Measurements from ENCODE around the gene ABCC4.

ABCC4 gene

DNA sequence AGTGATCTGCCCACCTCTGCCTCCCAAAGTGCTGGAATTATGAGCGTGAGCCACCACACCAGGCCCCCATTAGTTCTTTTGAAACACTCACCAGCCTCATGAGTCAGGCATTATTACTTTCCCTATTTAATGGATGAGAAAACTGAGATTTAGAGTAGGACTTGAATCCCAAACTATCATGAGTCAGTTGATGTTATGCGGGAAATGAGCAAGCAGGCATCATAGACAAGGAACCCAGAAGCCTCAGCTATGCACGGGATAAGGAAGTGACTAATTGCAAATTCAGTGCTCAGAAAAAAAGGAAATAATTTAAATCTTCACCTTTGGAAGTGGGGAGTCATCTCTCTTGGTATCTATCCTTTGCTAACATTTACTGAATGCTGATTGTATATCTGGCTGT lies 217.5 kb downstream of the ABCC4 start:
- Mint-ChIP-seq H3K27ac (no peak overlapping the region), H3K4me3 (no peak overlapping the region), H3K36me3 (peaks cover 4 to 8% of the 10 kb centered on the region in 2 donors), H3K4me1 (no peaks in the 10 kb centered on the region), H3K9me3 (no peaks in the 10 kb centered on the region), H3K27me3 (no peaks in the 10 kb centered on the region)
- ATAC-seq (replicated peaks) (no peak), DNase-seq (no peak)

DNA sequence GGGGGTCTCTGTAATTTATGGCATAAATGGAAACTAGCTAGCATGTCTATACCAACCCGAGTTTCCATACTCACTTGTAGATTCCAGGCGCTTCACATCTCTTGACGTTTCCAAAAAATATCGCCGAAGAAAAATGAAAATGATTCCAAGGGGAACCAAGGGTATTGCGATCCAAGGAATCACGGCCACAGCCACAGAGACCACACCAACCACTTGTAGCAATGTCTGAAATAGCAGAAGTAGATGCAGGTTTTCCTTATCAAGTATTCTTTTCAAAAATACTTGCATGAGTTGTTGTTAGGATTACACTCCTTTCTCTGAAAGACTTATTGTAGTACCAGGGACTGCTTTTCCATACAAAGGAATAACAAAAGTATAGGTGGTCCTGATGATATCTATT lies 218.2 kb downstream of the ABCC4 start:
- Mint-ChIP-seq H3K27ac (no peak overlapping the region), H3K9me3 (no peaks in the 10 kb centered on the region), H3K4me1 (no peaks in the 10 kb centered on the region), H3K36me3 (peaks cover 4 to 8% of the 10 kb centered on the region in 2 donors), H3K4me3 (no peak overlapping the region), H3K27me3 (no peaks in the 10 kb centered on the region)
- ATAC-seq (replicated peaks) (no peak), DNase-seq (no peak)

DNA sequence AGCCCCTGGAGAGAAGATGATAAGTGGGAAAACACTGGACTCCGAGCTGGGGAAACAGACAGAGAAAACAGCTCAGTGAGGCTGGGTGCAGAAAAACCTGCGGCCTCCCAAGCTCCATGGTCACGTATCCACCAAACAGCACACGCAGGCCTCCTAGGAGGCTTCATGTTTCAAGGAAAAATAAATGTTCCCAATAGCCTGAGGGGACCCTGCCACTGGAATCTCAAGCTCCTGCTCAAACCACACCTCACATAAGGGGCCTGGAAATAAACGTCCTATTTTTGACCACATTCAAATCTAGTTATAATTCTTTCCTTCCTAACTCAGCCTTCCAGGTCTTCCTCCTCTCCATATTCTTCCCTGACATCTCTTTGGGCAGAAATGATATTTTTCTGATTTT lies 225.7 kb downstream of the ABCC4 start:
- DNase-seq (no peak), ATAC-seq (replicated peaks) (no peak)
- Mint-ChIP-seq H3K4me3 (no peak overlapping the region), H3K9me3 (peaks cover 0 to 4% of the 10 kb centered on the region in 2 donors), H3K4me1 (no peaks in the 10 kb centered on the region), H3K36me3 (peaks cover 22 to 39% of the 10 kb centered on the region in 2 donors), H3K27me3 (no peaks in the 10 kb centered on the region), H3K27ac (no peak overlapping the region)

DNA sequence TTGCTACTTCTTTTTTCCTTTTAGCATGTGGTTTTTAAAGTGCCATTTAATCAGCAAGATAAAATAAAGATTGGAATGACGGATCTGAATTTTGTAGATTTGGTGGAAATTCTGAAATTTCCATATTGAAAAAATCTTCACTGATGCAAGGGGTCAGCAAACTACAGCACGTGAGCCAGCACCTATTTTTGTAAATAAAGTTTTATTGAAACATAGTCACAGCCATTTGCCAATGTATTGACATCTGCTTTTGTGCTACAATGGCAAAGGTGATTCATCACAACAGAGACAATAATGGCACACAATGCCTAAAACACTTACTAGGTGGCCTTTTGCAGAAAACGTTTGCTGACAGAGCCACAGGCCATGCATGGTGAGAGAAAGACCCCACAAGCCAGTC lies 226.4 kb downstream of the ABCC4 start:
- no peak overlapping the region for H3K27ac Mint-ChIP-seq
- H3K4me3 Mint-ChIP-seq = no peak overlapping the region
- ATAC-seq (replicated peaks) (no peak), DNase-seq (no peak)
- H3K4me1 Mint-ChIP-seq = no peaks in the 10 kb centered on the region
- H3K27me3 Mint-ChIP-seq = no peaks in the 10 kb centered on the region
- H3K36me3 Mint-ChIP-seq = peaks cover 25 to 45% of the 10 kb centered on the region in 2 donors
- peaks cover 0 to 5% of the 10 kb centered on the region in 2 donors for H3K9me3 Mint-ChIP-seq

DNA sequence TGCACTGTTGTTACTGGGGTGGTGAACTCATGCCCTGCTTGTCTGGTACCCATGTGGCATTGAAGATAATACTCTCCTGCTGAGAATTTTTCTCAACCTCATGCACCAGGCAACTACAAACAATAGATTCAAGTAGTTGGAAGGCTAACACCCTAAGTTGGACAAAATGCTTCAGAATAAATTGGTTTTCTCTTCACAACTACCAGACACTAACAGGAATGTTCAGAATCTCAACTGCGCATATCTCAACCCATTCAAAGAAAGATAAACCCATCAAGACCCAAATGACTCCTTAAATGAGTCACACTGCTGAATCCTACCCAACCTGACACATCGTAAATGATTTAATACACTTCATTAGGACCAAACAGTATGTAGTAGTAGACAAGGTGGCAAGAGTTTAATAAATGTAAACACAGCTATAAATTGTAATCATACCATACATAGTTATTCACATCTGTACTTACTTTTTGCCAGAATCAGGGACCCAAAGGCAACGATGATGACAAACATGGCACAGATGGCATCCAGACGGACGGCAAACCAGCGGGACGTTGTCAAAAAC lies 227.4 kb downstream of the ABCC4 start:
- peaks cover 33 to 52% of the 10 kb centered on the region in 2 donors for H3K36me3 Mint-ChIP-seq
- no peaks in the 10 kb centered on the region for H3K4me1 Mint-ChIP-seq
- H3K27me3 Mint-ChIP-seq = no peaks in the 10 kb centered on the region
- no peak for ATAC-seq (replicated peaks)
- no peak overlapping the region for H3K4me3 Mint-ChIP-seq
- peaks cover 0 to 5% of the 10 kb centered on the region in 2 donors for H3K9me3 Mint-ChIP-seq
- DNase-seq = no peak
- no peak overlapping the region for H3K27ac Mint-ChIP-seq

DNA sequence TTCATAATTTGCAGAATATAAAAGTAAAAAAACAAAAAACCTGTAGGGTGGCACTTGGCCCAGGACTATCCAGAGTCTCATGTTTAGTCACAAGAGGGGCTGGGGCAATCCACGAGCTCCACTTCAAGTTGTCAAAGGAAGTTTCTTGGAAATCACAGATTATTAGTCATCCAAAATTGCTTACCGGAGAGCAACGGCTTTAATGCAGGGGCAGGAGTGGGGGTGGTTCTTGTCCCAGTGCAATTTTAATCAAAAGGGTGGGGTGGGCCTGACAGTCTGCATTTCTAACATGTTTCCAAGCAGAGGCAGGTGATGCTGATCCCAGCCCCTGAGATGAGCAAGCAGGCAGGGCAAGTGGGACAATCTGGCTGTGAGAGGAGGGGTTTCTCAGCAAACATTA lies 233.9 kb downstream of the ABCC4 start:
- no peaks in the 10 kb centered on the region for H3K27me3 Mint-ChIP-seq
- peaks cover 19 to 44% of the 10 kb centered on the region in 2 donors for H3K36me3 Mint-ChIP-seq
- no peak overlapping the region for H3K27ac Mint-ChIP-seq
- DNase-seq = no peak
- H3K9me3 Mint-ChIP-seq = peaks cover 0 to 5% of the 10 kb centered on the region in 2 donors
- H3K4me3 Mint-ChIP-seq = no peak overlapping the region
- no peaks in the 10 kb centered on the region for H3K4me1 Mint-ChIP-seq
- no peak for ATAC-seq (replicated peaks)

DNA sequence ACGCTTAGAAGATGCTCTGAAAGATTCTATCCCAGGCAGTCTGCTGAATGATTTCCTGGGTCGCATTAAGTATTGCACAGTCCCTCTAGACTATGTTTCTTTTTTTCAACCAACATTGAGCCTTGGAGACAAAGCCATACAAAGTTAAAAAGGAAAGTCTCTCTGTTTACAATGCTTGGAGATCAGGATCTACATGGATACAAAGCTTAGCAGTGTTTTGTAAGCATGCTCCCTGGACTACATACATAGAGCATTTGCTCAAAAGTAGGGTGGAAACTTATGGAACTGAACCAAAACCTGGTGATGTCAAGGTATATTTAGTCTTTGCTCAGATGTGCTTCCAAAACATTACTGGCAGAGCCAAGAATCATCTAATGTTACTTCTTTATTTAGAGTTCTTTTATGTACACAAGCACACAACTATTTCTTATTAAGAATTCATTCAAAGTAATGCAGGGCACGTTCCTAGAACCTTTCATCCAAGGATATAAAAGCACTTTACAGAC lies 241.2 kb downstream of the ABCC4 start:
- DNase-seq = no peak
- no peak overlapping the region for H3K4me3 Mint-ChIP-seq
- H3K27me3 Mint-ChIP-seq = no peaks in the 10 kb centered on the region
- no peak overlapping the region for H3K27ac Mint-ChIP-seq
- no peaks in the 10 kb centered on the region for H3K4me1 Mint-ChIP-seq
- no peak for ATAC-seq (replicated peaks)
- H3K36me3 Mint-ChIP-seq = peaks cover 5 to 19% of the 10 kb centered on the region in 2 donors
- no peaks in the 10 kb centered on the region for H3K9me3 Mint-ChIP-seq

DNA sequence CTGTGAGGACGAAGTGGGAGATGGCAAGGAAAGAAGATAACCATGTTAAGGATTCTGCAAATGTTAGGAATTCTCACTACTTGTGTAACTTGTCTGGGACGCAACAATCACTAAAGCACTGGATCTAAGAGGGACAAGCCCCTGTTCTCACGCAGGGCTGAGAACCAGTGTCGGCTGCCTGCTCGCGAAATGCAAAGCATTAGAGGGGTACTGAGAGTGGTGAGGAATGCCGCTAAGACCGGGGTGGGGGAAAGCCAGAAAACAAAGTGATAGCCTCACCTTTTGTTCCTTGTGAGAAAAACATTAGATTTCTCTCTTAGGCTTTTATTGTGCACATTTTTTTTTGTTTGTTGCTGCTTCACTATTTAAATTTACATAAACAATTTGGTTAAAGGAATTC lies 241.9 kb downstream of the ABCC4 start:
- Mint-ChIP-seq H3K36me3 (peaks cover 5 to 19% of the 10 kb centered on the region in 2 donors), H3K27ac (no peak overlapping the region), H3K4me1 (no peaks in the 10 kb centered on the region), H3K9me3 (no peaks in the 10 kb centered on the region), H3K27me3 (no peaks in the 10 kb centered on the region), H3K4me3 (no peak overlapping the region)
- DNase-seq = no peak
- ATAC-seq (replicated peaks) = no peak

DNA sequence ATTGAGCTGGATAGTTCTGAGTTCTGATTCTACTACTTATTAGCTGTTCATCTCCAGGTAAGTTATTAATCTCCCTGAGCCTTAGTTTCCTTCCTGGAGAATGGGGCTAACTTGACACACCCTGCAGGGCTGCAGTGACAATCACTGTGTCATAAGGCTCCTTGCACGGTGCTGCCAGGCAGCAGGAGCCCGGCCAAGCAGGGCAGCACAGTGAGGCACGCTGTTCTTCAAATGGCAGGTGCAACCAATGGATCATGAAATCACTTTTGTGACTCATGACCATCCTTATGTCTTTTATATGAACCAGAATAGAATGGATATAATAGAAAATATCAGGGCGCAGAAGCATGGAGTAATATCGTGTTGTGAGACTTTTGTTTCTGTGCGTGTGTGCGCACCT lies 242.6 kb downstream of the ABCC4 start:
- Mint-ChIP-seq H3K4me1 (no peaks in the 10 kb centered on the region), H3K27me3 (no peaks in the 10 kb centered on the region), H3K4me3 (no peak overlapping the region), H3K9me3 (no peaks in the 10 kb centered on the region), H3K27ac (no peak overlapping the region), H3K36me3 (peaks cover 5 to 19% of the 10 kb centered on the region in 2 donors)
- ATAC-seq (replicated peaks) (no peak), DNase-seq (no peak)

DNA sequence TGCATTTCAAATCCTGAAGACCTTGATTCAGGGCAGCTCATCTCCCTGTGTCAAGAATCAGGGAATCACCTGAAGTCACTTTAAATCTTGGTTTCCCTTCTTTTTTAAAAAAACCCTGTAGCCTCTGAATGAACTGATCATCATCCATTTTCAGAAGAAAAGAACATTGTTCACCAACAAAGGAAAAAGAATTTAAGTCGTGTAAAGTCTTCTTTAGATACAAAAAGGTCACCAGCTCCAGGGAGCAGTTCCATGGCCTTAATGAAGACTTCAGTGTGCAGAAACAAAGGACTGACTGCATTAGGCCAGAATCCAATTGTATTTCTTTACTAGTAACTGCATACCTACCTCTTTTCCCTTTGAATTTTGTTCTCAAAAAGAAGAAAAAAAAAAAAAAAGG lies 245.0 kb downstream of the ABCC4 start:
- Mint-ChIP-seq H3K36me3 (peaks cover 0 to 5% of the 10 kb centered on the region in 2 donors), H3K4me3 (no peak overlapping the region), H3K27ac (no peak overlapping the region), H3K4me1 (no peaks in the 10 kb centered on the region), H3K27me3 (no peaks in the 10 kb centered on the region), H3K9me3 (no peaks in the 10 kb centered on the region)
- ATAC-seq (replicated peaks) (no peak), DNase-seq (no peak)

DNA sequence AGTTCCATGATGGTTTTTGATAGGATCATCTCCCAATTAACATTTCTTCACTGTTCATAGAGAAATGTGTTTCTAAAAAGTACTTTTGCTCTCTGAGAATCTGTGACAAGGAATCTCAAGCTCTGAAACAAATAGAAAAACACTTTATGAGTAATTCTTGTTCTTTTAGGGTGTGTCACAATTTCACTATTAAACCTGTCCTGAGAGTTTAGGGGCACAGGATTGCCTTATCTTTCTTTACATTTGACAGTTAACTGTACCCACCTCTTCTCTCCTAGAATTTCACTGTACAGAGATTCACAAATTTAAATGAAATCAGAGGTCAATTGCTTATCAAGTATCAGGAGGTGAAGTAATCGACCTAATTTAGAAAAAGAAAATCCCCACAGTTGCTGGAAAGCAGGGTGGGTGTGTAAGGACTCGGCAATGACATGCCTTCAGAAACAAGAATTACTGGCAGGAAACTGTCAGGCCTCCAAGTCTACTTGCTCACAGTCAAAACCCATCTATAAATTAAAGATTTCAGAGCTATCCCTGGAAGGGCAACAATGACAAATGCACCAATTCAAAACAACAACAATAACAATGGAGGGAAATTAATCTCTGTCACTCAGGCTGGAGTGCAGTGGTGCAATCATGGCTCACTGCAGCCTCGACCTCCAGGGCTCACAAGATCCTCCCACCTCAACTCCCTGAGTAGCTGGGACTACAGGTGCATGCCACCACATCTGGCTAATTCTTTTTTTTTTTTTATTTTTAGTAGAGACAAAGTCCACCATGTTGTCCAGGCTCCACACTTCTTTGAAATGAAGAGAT lies 250.2 kb downstream of the ABCC4 start:
- no peaks in the 10 kb centered on the region for H3K9me3 Mint-ChIP-seq
- H3K4me3 Mint-ChIP-seq = no peak overlapping the region
- DNase-seq (no peak), ATAC-seq (replicated peaks) (no peak)
- H3K27me3 Mint-ChIP-seq = no peaks in the 10 kb centered on the region
- peaks cover 0 to 1% of the 10 kb centered on the region in 2 donors for H3K4me1 Mint-ChIP-seq
- peaks cover 0 to 7% of the 10 kb centered on the region in 2 donors for H3K36me3 Mint-ChIP-seq
- H3K27ac Mint-ChIP-seq = no peak overlapping the region

DNA sequence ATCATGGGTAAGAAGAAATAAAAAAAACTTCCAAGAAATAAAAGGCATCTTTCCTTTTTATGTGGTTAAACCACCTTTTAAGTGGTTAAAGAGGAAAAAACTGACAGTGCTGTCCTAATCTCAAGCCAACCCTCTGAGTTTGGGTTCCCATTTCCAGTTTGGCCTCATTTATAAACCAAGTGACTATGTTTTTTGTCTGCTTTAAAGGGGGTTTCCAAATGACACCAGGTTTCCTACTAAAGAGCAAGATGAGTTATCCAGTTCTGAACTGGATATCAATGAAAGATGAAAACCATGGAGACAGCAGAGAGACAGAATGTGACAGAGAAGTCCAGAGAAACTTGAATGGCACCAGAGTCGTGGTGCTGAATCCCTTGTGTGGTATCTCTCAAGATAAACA lies 251.5 kb downstream of the ABCC4 start:
- H3K4me3 Mint-ChIP-seq = no peak overlapping the region
- no peak for ATAC-seq (replicated peaks)
- H3K27me3 Mint-ChIP-seq = no peaks in the 10 kb centered on the region
- no peak for DNase-seq
- H3K36me3 Mint-ChIP-seq = peaks cover 0 to 7% of the 10 kb centered on the region in 2 donors
- no peak overlapping the region for H3K27ac Mint-ChIP-seq
- H3K9me3 Mint-ChIP-seq = no peaks in the 10 kb centered on the region
- peaks cover 0 to 1% of the 10 kb centered on the region in 2 donors for H3K4me1 Mint-ChIP-seq

DNA sequence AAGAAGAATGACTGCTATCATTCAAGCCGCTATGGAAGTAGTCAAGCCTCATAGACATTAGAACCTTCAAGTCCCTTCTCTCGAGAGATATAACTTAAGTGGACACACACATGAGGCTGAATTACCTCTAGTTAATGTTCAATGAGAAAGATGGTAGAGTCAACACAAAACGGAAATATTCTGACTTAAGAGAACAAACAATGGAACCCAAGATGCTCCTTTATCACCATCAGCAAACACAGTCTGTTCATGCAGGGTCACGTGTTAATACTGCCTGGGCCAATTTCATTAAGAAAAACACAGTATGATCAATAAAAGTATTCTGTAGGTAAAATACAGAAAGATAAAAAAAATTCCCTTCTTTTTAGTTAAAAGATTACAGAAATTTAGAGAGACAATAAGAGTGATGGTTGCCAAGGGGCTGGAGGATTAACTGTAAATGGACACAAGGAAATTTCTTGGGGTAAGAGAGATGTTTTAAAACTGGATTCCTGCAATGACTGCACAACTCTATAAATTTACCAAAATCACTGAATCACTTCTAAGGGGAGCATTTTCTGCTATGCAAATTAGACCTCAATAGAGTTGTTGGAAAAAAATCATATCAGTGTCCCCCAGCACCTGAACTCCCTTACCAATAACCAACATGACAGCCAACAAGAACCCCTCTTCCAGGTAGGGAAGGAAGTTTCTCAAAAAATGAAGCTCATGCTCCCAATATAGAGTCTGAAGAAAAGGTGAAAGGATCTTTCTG lies 256.6 kb downstream of the ABCC4 start:
- ATAC-seq (replicated peaks) (no peak), DNase-seq (no peak)
- Mint-ChIP-seq H3K27me3 (no peaks in the 10 kb centered on the region), H3K27ac (no peak overlapping the region), H3K4me1 (no peaks in the 10 kb centered on the region), H3K36me3 (peaks cover 8 to 25% of the 10 kb centered on the region in 2 donors), H3K4me3 (no peak overlapping the region), H3K9me3 (no peaks in the 10 kb centered on the region)

DNA sequence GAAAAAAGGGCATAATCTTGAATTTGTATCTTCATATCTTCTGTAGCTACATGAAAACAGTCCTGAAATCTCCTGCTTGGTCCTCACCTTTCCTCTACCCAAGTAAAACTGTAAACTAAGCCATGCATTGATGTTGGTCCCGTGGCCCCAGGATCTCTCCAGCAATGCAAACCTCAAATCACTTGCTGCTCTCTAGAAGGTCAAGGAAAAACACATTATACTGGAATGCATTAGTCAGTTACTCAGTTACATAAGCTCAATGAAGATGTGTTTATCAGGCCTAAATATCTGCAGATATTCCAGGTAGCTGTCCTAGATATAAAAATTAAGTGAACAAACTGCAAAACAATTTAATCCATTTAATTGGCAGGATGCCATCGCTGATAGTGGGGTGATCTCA lies 261.8 kb downstream of the ABCC4 start:
- no peak for DNase-seq
- Mint-ChIP-seq H3K4me3 (no peak overlapping the region), H3K27me3 (no peaks in the 10 kb centered on the region), H3K9me3 (no peaks in the 10 kb centered on the region), H3K27ac (no peak overlapping the region), H3K36me3 (peaks cover 13 to 38% of the 10 kb centered on the region in 2 donors), H3K4me1 (no peaks in the 10 kb centered on the region)
- no peak for ATAC-seq (replicated peaks)

Data from stimulated activated naive B cell treated with anti-CD40 and anti-IgM and Interleukin-4, amounts not matched to agents 10 μg/mL and 1 μg/mL and 100 μg/mL, for 72 hours (primary cell).